WTC11 (cell line): ENCODE measurements around the gene INHBC.
"Not testable (repeated sequence)": the region's sequence is repeated elsewhere in the genome, so short reads cannot be mapped to it uniquely, and the experiment has no call there.

Source experiments
- NR2C2 ChIP-seq: sonication (generic); formaldehyde crosslinking; IDR thresholded peaks from 2 replicates; pipeline ENCODE4 v1.8.0; 2022; ENCODE audit warnings: mild to moderate bottlenecking, missing genetic modification reagents
- TF ChIP-seq, protein P1 (sequence below): sonication (generic); formaldehyde crosslinking; IDR thresholded peaks from 2 replicates; pipeline ENCODE4 v1.8.1; 2022; ENCODE audit warnings: low read depth, missing genetic modification reagents, borderline replicate concordance
- TF ChIP-seq, protein P2 (sequence below): fragments of 200-600 bp; IDR thresholded peaks from 2 replicates; pipeline ENCODE4 v1.8.0; 2022; ENCODE audit warnings: antibody characterized with exemption
- TF ChIP-seq, protein P3 (sequence below): sonication (generic); formaldehyde crosslinking; IDR thresholded peaks from 2 replicates; pipeline ENCODE4 v1.8.0; 2022; ENCODE audit warnings: missing genetic modification reagents
- TF ChIP-seq, protein P4 (sequence below): sonication (generic); formaldehyde crosslinking; IDR thresholded peaks from 2 replicates; pipeline ENCODE4 v1.8.1; 2023; ENCODE audit warnings: mild to moderate bottlenecking, missing genetic modification reagents
- TF ChIP-seq, protein P5 (sequence below): sonication (generic); formaldehyde crosslinking; IDR thresholded peaks from 2 replicates; pipeline ENCODE4 v1.8.0; 2022; ENCODE audit warnings: mild to moderate bottlenecking, missing genetic modification reagents

DNA sequence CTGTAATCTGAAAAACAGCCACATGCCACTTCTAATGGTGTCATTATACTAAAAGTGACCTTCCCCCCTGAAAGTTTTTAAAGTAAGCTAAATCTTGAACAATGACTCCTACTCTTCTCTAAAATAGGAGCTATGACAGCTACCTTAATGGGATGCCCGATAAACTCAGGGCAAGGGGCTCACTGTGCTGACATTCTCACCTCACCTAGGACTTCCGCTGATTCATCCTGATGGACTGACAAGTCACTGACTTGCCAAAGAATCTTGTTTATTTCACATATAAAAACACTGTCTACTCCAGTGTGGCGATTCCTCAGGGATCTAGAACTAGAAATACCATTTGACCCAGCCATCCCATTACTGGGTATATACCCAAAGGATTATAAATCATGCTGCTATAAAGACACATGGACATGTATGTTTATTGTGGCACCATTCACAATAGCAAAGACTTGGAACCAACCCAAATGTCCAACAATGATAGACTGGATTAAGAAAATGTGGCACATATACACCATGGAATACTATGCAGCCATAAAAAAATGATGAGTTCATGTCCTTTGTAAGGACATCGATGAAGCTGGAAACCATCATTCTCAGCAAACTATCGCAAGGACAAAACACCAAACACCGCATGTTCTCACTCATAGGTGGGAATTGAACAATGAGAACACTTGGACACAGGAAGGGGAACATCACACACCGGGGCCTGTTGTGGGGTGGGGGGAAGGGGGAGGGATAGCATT is 34.7 kb upstream of the INHBC start:
- TF ChIP-seq, protein P1, sequence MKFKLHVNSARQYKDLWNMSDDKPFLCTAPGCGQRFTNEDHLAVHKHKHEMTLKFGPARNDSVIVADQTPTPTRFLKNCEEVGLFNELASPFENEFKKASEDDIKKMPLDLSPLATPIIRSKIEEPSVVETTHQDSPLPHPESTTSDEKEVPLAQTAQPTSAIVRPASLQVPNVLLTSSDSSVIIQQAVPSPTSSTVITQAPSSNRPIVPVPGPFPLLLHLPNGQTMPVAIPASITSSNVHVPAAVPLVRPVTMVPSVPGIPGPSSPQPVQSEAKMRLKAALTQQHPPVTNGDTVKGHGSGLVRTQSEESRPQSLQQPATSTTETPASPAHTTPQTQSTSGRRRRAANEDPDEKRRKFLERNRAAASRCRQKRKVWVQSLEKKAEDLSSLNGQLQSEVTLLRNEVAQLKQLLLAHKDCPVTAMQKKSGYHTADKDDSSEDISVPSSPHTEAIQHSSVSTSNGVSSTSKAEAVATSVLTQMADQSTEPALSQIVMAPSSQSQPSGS: not testable (repeated sequence)
- TF ChIP-seq, protein P2, sequence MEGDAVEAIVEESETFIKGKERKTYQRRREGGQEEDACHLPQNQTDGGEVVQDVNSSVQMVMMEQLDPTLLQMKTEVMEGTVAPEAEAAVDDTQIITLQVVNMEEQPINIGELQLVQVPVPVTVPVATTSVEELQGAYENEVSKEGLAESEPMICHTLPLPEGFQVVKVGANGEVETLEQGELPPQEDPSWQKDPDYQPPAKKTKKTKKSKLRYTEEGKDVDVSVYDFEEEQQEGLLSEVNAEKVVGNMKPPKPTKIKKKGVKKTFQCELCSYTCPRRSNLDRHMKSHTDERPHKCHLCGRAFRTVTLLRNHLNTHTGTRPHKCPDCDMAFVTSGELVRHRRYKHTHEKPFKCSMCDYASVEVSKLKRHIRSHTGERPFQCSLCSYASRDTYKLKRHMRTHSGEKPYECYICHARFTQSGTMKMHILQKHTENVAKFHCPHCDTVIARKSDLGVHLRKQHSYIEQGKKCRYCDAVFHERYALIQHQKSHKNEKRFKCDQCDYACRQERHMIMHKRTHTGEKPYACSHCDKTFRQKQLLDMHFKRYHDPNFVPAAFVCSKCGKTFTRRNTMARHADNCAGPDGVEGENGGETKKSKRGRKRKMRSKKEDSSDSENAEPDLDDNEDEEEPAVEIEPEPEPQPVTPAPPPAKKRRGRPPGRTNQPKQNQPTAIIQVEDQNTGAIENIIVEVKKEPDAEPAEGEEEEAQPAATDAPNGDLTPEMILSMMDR: not testable (repeated sequence)
- TF ChIP-seq, protein P3, sequence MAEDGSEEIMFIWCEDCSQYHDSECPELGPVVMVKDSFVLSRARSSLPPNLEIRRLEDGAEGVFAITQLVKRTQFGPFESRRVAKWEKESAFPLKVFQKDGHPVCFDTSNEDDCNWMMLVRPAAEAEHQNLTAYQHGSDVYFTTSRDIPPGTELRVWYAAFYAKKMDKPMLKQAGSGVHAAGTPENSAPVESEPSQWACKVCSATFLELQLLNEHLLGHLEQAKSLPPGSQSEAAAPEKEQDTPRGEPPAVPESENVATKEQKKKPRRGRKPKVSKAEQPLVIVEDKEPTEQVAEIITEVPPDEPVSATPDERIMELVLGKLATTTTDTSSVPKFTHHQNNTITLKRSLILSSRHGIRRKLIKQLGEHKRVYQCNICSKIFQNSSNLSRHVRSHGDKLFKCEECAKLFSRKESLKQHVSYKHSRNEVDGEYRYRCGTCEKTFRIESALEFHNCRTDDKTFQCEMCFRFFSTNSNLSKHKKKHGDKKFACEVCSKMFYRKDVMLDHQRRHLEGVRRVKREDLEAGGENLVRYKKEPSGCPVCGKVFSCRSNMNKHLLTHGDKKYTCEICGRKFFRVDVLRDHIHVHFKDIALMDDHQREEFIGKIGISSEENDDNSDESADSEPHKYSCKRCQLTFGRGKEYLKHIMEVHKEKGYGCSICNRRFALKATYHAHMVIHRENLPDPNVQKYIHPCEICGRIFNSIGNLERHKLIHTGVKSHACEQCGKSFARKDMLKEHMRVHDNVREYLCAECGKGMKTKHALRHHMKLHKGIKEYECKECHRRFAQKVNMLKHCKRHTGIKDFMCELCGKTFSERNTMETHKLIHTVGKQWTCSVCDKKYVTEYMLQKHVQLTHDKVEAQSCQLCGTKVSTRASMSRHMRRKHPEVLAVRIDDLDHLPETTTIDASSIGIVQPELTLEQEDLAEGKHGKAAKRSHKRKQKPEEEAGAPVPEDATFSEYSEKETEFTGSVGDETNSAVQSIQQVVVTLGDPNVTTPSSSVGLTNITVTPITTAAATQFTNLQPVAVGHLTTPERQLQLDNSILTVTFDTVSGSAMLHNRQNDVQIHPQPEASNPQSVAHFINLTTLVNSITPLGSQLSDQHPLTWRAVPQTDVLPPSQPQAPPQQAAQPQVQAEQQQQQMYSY (CRISPR knock-in tag): not testable (repeated sequence)
- TF ChIP-seq NR2C2 (CRISPR knock-in tag): not testable (repeated sequence)
- TF ChIP-seq, protein P4, sequence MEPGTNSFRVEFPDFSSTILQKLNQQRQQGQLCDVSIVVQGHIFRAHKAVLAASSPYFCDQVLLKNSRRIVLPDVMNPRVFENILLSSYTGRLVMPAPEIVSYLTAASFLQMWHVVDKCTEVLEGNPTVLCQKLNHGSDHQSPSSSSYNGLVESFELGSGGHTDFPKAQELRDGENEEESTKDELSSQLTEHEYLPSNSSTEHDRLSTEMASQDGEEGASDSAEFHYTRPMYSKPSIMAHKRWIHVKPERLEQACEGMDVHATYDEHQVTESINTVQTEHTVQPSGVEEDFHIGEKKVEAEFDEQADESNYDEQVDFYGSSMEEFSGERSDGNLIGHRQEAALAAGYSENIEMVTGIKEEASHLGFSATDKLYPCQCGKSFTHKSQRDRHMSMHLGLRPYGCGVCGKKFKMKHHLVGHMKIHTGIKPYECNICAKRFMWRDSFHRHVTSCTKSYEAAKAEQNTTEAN (CRISPR knock-in tag): not testable (repeated sequence)
- TF ChIP-seq, protein P5, sequence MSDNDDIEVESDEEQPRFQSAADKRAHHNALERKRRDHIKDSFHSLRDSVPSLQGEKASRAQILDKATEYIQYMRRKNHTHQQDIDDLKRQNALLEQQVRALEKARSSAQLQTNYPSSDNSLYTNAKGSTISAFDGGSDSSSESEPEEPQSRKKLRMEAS (CRISPR knock-in tag): not testable (repeated sequence)
